ENCODE results near the gene SLC39A5.

GRCh38 chr12:56223571-56224101 is 6.2 kb upstream of the SLC39A5 start:
- TF ChIP-seq ZKSCAN1 (IDR thresholded peaks at IDR 0.05; ENCODE audit: low read length) (no peak), ZNF800 (CRISPR knock-in tag; IDR thresholded peaks at IDR 0.05) (no peak), RARA (CRISPR knock-in tag; IDR thresholded peaks at IDR 0.05) (no peak), PCBP1 (IDR thresholded peaks at IDR 0.05; ENCODE audit: borderline replicate concordance, low read depth, low read length) (no peak), ZNF260 (CRISPR knock-in tag; IDR thresholded peaks at IDR 0.05; ENCODE audit: borderline replicate concordance, low read depth) (no peak), POLR2A (IDR thresholded peaks at IDR 0.05; ENCODE audit: insufficient read depth in 1 of 2, low read depth in 2 of 2, low read length in 2 of 2) (no peak), RFX5 (IDR thresholded peaks at IDR 0.05; ENCODE audit: low read depth, low read length) (no peak), EZH2 (conservative IDR thresholded peaks at IDR 0.05; ENCODE audit: low read depth, low read length) (no peak), ZSCAN31 (CRISPR knock-in tag; IDR thresholded peaks at IDR 0.05; ENCODE audit: low read depth) (no peak)

Data from HepG2 (cell line).